ENCODE measurements around the gene BCAT1. TPM values are rescaled to one million over a fixed set of nuclear protein-coding genes. Genes with fewer than 3 reads are reported as not detected.
A peak's percentile ranks its signal among the peaks of the same experiment; 100 is the strongest.

BCAT1 gene
- total RNA-seq, 6 experiments from 2014 or later: 0.86 to 6.0 (median 2.7) TPM

GRCh38 chr12:24996102-24996797 is 47.3 kb upstream of the BCAT1 start:
- intact Hi-C loops (cut with DNase I): loop anchor here in 1 of 2 donors (10.0 kb wide), 1 partner anchor 129 kb away; no protein-coding TSS in a partner anchor
- H3K4me3 ChIP-seq: no peak overlapping the region
- TF ChIP-seq POLR2A (IDR thresholded peaks at IDR 0.05): no peak
- TF ChIP-seq CTCF (IDR thresholded peaks at IDR 0.05): no peak
- no peak for DNase-seq
- no peaks in the 10 kb centered on the region for H3K36me3 ChIP-seq
- no peaks in the 10 kb centered on the region for H3K9me3 ChIP-seq
- no peaks in the 10 kb centered on the region for H3K27me3 ChIP-seq
- no peak overlapping the region for H3K27ac ChIP-seq
- ATAC-seq: no peak
- WGBS (ENCODE audit: insufficient coverage, low coverage, low lambda C conversion rate, missing lambda C conversion rate): 56% methylated on average over 8 of the region's 8 CpGs
- H3K4me1 ChIP-seq: no peaks in the 10 kb centered on the region

- H3K36me3 ChIP-seq: no peaks in the 10 kb centered on the region
- no peak overlapping the region for H3K4me3 ChIP-seq
- no peaks in the 10 kb centered on the region for H3K4me1 ChIP-seq
- no peaks in the 10 kb centered on the region for H3K9me3 ChIP-seq
- no peak for ATAC-seq
- TF ChIP-seq CTCF (IDR thresholded peaks at IDR 0.05) (no peak), POLR2A (IDR thresholded peaks at IDR 0.05) (no peak)
- 74% methylated on average over 4 of the region's 4 CpGs for WGBS (ENCODE audit: insufficient coverage, low coverage, low lambda C conversion rate, missing lambda C conversion rate)
- no peak for DNase-seq
- no peaks in the 10 kb centered on the region for H3K27me3 ChIP-seq
- H3K27ac ChIP-seq: no peak overlapping the region
- intact Hi-C loops (cut with DNase I): loop anchor here in 1 of 2 donors (10.0 kb wide), 1 partner anchor 131 kb away; no protein-coding TSS in a partner anchor
Observed at GRCh38 chr12:24993793-24994192, 44.9 kb upstream of the BCAT1 start.

GRCh38 chr12:24991209-24992049 is 42.5 kb upstream of the BCAT1 start:
- DNase-seq (no peak), ATAC-seq (peak; percentile 89 to 95 (median 94))
- TF ChIP-seq POLR2A (IDR thresholded peaks at IDR 0.05) (no peak), CTCF (IDR thresholded peaks at IDR 0.05) (peak; percentile 56 to 84 (median 64))
- intact Hi-C loops (cut with DNase I): loop anchor here in 1 of 2 donors (10.0 kb wide), 1 partner anchor 133 kb away; no protein-coding TSS in a partner anchor
- Histone ChIP-seq H3K4me3 (no peak overlapping the region), H3K36me3 (no peaks in the 10 kb centered on the region), H3K27ac (no peak overlapping the region), H3K27me3 (no peaks in the 10 kb centered on the region), H3K9me3 (no peaks in the 10 kb centered on the region), H3K4me1 (no peaks in the 10 kb centered on the region)
- 33% methylated on average over 9 of the region's 9 CpGs for WGBS (ENCODE audit: insufficient coverage, low coverage, low lambda C conversion rate, missing lambda C conversion rate)

- Histone ChIP-seq H3K4me3 (no peak overlapping the region), H3K9me3 (no peaks in the 10 kb centered on the region), H3K36me3 (no peaks in the 10 kb centered on the region), H3K27ac (no peak overlapping the region), H3K27me3 (no peaks in the 10 kb centered on the region), H3K4me1 (no peaks in the 10 kb centered on the region)
- intact Hi-C loops (cut with DNase I): loop anchor here in 1 of 2 donors (10.0 kb wide), 1 partner anchor 136 kb away; no protein-coding TSS in a partner anchor
- ATAC-seq: no peak
- WGBS (ENCODE audit: insufficient coverage, low coverage, low lambda C conversion rate, missing lambda C conversion rate): 63% methylated on average over 2 of the region's 2 CpGs
- TF ChIP-seq POLR2A (IDR thresholded peaks at IDR 0.05): no peak
- no peak for DNase-seq
Observed at GRCh38 chr12:24989216-24989615, 40.3 kb upstream of the BCAT1 start.
